HL-60/S4 treated with retinoic acid at 250 ng/mL for 4 days and 3 days (cell line): ENCODE results near the gene ACY1.
"Not testable (repeated sequence)": the region's sequence is repeated elsewhere in the genome, so short reads cannot be mapped to it uniquely, and the experiment has no call there.

ENCODE experiments used
- in situ Hi-C: fragments of 300-500 bp; cut with MboI; formaldehyde crosslinking; loops from 2 replicates; pipeline ENCODE4 v1.7.0; 2022; ENCODE audit warnings: low sequenced_read_pairs

Gene ACY1

DNA sequence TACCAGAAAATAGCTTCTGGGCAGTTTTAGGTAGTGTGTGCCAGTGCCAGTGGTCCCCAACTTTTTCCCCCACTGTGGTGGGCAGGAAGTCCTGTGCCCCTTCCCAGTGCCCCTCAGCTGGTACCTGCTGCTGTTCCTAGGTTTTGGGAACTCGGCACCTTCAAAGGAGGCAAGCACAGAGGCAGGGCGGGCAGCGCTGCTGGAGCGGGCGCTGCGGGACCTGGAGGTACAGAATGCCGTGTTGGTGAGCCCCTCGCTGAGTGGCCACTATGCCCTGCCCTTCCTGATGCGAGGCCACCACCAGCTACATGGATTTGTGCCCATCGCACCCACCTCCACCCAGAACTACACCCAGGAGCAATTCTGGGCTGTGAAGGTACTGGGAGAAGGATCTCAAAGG is 3.1 kb upstream of the ACY1 start:
- in situ Hi-C loops, result no loop called here

DNA sequence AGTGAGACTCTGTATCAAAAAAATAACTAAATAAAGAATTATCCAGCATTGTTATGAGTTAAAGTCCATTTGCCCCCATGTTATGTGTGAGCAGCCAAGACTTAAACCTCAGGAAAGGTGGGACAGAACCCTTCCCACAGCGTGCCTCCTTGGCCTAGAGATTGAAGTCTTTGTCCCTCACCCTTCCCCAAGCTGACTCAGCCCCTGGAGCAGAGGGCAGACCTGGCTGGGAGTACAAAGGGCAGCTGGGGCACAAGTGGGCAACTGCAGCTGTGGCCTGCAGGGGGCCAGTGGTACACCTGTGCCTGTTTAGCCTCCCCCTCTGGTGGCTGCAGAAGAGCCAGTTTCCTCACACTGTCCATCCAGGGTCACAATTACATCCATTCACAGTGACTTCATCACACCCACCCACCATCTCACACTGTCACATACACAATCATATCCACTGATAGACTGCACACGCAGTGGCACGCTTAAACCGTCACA is 940 bp upstream of the ACY1 start:
- in situ Hi-C loops, result no loop called here

DNA sequence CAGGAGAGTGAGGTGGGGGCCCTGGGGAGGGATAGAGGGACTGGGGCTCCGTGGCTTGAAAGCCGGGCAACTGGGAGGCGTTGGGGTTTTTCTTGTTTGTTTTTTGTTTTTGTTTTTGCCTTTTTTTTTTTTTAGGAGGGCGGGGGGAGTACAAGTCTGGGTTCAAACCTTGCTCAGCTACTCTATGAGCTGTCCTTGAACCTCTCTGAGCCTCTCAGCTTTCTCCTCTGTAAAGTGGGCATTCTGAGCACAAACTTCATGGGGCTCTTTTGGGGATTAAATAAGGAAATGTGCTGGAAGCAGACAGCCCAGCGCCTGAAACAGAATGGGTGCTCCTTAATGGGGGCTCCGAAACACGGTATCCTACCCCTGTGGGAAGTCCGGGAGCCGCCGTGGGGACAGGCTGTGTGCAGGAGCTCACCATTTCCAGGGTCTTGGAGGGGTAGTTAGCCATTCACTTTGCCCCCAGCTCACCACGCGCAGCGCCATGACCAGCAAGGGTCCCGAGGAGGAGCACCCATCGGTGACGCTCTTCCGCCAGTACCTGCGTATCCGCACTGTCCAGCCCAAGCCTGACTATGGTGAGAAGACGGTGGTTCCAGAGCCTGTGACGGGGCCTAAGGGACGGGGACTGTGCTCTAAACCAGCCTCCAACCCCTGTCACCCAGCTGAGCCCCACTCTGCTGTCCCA is 388 bp downstream of the ACY1 start:
- in situ Hi-C loops, result no loop called here

DNA sequence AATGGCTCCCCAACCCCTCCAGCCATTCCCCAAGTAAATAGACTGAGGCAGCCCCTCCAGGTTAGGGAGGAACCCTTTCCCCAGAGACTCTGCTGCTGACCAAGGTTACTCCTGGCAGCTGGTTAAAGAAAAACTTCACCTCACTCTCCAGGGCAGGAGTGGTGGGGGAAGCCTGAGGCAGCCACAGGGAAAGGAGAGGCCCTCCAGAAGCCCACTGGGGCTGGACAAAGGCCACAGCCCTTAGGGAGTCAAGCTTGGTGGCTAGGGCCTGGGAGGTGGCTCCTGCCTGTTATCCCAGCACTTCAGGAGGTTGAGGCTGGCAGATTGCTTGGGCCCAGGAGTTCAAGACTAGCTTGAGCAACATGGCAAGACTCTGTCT is 923 bp downstream of the ACY1 start:
- in situ Hi-C loops, result no loop called here

DNA sequence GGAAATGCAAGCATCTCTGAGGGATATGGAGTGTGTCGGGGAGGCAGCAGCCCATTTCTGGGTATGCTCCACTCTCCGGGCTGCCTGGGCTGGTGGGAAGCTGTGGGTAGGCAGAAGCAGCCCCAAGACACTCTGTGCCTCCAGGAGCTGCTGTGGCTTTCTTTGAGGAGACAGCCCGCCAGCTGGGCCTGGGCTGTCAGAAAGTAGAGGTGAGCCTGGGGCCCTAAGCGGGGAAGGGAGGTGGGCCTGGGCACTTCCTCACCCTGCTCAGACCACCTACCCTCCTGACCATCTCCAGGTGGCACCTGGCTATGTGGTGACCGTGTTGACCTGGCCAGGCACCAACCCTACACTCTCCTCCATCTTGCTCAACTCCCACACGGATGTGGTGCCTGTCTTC is 1.7 kb downstream of the ACY1 start:
- in situ Hi-C loops, result no loop called here

DNA sequence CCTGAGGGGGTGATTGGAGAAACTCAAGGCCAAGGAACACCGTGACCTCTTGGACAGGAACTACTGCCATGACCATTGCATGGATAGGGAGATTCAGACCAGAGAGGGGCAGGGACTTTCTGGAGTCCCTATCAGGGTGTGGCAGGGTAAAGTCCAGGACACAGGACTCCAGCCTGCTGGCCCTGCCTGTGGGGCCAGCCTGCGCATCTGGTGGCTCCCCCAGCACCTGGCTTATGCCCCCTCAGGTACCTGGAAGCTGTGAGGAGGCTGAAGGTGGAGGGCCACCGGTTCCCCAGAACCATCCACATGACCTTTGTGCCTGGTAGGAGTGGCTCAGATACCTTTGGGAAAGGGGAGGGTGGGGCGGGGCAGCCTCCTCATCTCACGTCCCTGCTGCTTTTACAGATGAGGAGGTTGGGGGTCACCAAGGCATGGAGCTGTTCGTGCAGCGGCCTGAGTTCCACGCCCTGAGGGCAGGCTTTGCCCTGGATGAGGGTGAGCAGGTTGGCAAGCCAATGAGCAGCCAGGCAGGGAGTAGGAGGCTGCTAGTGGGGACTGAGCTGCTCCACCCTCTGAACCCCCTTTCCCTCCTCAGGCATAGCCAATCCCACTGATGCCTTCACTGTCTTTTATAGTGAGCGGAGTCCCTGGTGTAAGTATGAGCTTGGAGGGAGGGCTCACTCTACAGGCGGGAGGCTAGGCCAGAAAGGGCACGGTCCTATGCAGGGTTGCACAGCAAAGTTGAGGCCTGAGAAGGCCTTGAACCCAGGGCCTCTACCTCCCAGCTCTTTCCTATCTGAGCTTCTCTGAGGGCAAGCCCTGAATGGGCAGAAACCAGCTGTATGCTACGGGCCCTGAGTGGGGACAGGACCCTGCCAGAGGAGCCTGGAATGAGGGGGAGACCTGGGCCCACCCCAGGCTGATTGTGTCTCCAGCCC is 2.9 kb downstream of the ACY1 start:
- in situ Hi-C loops, result no loop called here

DNA sequence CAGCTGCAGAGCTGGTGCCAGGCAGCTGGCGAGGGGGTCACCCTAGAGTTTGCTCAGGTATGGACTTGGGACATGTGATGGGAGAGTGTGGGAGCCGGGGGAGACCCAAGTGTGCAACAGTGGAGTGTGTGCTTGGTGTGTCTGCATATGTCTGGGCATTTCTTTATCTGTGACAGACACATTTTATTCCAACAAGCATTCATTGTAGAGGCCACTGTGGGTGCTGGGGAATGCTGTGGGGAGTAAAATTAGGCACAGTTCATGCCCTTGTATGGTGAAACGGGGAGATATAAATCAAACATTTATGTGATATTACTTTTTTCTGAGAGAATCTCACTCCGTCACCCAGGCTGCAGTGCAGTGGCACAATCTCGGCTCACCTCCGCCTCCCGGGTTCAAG is 4.2 kb downstream of the ACY1 start:
- in situ Hi-C loops, result no loop called here

DNA sequence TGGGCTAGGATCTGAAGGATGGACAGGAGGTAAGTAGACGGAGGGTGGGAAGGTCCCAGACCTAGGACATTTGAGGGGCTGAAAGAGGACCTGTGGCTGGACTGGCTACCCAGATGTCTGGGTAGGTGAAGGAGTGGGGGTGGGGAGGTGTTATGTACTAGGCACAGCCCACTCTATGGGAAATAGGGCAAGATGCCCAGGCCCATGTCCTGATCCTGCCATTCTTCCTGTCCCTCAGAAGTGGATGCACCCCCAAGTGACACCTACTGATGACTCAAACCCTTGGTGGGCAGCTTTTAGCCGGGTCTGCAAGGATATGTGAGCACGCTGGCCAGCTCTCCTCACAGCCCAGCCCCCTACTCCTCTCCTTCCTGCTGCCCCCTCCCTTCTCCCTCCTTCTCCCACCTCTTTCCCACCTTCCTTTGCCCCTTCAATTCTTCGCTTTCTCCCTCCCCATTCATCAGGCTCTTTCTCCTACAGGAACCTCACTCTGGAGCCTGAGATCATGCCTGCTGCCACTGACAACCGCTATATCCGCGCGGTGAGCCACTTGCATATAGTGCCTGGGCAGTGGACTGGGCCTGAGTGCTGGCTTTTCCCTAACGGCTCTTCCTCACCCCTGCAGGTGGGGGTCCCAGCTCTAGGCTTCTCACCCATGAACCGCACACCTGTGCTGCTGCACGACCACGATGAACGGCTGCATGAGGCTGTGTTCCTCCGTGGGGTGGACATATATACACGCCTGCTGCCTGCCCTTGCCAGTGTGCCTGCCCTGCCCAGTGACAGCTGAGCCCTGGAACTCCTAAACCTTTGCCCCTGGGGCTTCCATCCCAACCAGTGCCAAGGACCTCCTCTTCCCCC is 5.2 kb downstream of the ACY1 start:
- in situ Hi-C loops, result no loop called here

DNA sequence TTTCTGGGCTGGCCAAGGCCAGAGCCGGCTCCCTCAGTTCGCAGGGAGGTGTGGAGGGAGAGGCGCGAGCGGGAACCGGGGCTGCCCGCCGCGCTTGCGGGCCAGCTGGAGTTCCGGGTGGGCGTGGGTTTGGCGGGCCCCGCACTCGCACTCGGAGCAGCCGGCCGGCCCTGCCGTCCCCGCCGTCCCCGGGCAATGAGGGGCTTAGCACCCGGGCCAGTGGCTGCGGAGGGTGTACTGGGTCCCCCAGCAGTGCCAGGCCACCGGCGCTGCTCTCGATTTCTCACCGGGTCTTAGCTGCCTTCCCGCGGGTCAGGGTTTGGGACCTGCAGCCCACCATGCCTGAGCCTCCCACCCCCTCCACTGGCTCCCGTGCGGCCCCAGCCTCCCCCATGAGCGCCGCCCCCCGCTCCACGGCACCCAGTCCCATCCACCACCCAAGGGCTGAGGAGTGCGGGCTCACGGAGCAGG is 7.2 kb downstream of the ACY1 start:
- in situ Hi-C loops, result not testable (repeated sequence)

DNA sequence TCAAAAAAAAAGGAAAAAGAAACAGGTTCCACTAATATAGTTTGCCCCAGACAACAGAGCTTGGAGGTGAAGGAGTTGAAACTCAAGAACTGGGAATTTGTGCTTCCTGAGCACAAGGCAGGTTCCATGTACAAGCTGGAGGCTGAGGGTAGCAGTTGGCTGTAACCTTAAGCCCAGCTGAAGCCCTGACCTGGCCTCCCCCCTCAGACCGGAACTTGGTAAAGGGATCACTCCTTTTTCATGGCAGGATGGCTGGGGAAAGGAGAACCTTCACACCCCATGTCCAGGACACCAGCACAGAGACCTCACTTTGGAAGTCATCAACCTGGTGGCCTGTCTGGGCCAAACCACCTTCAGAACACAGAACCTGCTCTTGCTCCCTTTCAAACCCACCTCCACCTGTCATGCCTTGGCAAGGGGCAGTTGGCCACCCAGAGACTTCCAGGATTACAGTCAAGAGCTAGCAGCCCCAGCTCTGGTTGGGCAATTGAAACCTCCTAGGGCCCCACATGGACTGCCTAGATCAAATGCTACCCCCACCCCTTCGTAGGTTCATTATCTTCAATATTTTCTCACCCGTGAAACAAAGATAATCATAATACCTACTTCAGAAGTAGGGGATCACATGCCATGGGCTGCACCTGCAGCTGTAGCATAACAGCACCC is 8.8 kb downstream of the ACY1 start:
- in situ Hi-C loops, result no loop called here

DNA sequence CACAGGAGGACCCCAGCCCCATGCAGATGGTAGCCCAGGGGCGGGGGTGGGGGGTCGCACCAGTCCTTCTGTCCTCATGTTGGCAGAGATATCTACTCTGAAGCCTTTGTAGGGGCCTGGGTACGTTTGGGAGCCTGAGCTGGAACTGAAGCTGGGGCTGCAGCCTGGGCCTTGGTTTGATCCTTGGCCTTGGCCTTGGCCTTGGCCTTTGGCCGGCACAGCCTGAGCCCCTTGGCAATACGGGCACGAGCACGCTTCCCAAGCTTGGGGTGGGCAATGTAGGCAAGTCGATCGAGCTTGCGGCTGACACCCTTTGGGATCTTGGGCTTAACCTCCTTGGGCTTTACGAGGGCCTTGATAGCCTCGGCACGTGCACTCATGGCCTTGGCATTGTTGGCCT is 10.3 kb downstream of the ACY1 start:
- in situ Hi-C loops, result not testable (repeated sequence)

DNA sequence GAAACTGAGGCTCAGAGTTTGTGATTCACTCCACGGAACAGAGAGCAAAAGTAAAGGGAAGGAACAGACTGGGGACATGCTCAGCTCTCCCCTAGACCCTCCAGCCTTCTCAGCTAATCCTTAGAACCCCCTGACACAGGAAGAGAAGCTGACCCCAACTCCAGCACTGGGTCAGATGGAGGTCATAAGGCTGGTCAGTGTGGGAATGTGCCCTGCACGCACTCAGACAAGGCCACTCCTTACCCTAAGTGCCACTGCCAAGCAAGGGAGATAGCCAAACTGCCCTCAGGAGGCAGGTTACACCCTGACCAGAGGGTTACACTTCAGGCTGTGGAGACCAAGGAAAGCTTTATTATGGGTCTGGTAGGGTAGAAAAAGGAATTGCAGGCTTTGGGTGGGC is 11.2 kb downstream of the ACY1 start:
- in situ Hi-C loops, result no loop called here

DNA sequence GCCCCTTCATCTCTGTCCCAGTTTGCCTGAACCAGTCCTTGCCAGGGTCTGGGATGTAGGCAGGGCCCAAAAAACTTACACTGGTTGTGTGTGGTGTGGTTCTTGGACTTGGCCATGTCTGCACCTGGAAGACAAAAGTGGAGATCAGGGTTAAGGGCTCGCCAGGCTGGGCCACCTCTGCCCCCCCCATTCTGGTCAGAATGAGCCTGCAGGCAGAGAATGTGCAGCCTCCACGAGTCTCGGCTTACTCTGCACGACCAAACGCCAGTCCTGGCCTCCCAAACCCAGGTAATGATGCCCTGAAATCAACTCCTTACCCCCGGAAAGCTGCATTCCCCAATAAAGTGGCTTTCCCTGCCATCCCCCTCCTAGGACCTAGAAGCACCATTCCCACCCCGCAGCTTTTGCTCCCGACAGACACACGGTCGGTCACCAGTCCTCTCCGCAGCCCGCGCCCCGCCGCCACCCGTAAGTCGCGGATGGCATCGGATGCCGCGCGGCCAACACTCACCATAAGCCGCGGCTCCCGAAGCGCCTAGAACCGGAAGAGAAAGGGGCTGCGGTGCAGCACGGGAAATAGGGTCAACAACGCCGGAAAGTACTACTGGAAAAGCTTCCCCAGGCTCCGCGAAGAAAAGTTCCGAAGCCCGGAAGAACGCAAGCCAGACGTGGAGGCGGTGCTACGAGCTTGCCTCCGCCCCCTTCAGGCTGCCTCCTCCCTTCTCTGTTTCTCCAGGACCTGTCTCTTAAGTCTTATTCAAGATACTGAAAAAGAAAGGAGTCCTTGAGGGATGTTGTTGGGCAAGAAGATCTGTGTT is 12.2 kb downstream of the ACY1 start, which contains the start of gene RPL29:
TSS of gene RPL29 (minus strand) at position 550 of the 818 bp plus-strand sequence. CDS start at position 116, 434 bp downstream.
- in situ Hi-C loops, result no loop called here

DNA sequence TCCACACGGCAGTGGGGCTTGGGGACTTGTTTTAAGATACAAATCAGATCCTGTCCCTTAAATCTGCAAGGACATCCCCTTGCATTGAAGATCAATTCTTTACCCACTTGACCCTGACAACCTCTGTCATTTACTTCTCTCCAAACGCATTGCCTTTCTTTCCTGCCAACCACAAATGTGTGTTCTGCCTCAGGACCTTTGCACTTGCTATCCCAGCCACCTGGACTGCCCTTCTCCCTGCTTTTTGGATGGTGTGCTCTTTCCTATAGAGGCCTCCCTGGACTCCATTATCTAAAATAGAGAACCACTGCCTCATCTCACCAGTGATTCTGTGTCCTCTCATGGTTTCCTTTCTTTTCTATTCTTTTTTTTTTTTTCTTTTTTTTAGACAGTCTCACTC is 13.8 kb downstream of the ACY1 start:
- in situ Hi-C loops, result no loop called here

DNA sequence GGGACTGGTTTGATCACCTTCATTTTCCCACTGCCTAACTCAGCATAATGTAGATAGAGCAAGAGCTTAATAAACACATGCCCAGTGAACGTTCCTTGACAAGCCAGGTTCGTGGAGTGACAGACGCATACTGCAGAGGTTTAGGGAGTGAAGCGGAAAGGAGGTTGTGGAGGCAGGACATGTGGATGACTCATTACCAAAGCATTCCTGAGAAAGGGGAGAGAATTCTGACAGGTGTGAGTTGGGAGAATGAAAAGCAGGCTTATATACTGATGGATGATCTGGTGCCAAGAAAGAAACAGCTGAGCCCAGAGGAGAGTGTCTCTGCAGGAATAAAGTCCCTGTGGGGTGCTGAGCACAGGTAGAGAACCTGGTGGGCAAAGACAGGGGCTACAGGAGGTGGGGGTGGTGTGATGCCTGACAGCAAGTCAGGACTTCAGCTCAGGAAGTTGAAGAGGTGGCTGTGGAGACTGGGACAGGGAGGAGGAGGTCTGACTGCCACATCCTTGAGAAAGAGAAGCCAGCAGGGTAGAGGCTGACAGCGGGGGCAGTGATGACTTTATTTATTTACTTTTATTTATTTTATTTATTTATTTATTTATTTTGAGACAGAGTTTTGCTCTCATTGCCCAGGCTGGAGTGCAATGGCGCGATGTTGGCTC is 14.7 kb downstream of the ACY1 start:
- in situ Hi-C loops, result no loop called here

DNA sequence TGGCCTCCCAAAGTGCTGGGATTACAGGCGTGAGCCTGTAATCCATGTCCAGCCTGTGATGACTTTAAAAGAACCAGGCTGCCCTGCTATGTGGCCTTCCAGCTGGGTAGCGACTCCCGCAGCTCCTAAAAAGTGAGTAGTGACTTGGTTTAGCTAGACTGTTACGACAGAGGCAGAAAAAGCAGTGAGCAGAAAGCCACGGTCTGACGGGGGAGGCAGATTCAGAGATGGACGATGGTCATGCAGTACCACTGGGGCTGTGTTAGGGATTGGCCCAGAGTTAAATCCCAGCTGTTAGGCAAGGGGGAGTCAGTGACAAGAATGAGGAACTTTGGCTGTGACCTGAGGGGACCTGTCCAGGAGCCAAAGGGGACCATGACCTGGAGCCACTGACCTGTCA is 15.4 kb downstream of the ACY1 start:
- in situ Hi-C loops, result no loop called here

DNA sequence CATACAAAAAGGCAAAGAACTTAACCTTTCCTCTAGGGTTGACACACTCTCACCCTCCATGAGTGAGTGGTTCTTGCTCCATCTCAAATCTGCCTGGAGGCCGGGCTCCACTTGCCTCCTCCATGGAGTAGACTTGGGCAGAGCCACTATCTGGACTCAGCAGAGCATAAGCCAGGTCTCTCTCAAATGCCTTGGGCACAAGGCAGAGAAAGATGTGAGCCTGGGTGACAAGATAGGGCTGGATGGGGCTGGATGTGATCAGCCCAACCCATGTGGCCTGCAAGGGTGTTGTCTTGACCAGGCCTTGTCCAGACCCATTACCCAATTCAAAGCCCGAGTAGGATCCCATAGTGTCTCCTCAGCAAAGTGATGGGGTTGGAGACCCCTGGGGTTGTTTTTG is 16.5 kb downstream of the ACY1 start:
- in situ Hi-C loops, result no loop called here

DNA sequence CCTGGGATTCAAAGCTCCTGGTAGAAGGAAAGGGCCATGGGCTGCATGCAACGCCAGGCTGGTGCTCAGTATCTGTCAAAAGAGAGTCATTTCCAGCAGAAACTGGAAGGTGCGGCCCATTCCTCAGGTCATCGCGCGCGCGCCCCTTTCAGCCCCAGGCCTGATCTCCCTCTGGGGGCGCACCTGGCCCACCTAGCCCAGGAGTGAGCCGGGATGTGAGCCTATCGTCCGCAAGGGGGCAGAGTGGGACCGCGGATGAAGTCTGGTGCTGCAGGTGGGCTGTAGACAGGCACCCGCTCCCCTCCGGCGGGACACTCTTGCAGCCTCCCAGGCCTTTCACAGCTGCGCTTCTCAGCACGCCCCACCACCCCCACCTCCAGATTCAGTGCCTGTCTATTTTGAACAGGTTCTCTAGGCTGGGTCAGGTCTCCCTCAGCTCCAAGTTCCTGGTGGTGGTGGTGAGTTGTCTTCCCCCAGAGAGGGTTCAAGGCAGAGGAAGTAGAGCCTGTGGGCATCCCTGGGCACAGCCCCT is 18.2 kb downstream of the ACY1 start:
- in situ Hi-C loops, result no loop called here

DNA sequence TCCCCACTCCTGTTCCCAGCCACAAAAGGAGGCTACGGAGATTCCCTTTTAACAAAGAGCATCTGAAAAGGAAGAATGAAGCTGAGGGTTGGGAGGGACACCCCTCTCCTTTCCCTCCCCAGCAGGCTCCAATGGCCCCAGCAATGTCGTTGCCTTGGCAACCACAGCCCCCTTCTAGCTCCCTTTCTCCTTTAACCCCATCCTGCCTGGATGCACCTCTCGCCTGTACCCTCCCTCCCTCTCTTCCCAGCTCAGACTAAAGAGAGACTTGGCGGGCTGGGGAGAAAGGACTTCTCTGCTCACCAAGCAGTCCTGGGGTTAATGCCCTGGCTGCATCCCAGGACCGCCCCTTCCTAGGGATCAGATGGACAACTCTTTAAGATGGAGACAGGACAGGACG is 19.4 kb downstream of the ACY1 start:
- in situ Hi-C loops, result no loop called here
